ENCODE measurements around the gene CLDN4. TPM values are rescaled to one million over a fixed set of nuclear protein-coding genes. Genes with fewer than 3 reads are reported as not detected.
"Not testable (repeated sequence)": the region's sequence is repeated elsewhere in the genome, so short reads cannot be mapped to it uniquely, and the experiment has no call there.

CLDN4 gene
- total RNA-seq, 1 donor from 2014 or later, result 0.21 TPM

GRCh38 chr7:73844131-73844547 lies 13.3 kb downstream of the CLDN4 start:
- Histone ChIP-seq H3K27me3 (no peaks in the 10 kb centered on the region), H3K4me3 (no peak overlapping the region), H3K9me3 (no peaks in the 10 kb centered on the region), H3K36me3 (no peaks in the 10 kb centered on the region), H3K4me1 (peaks cover 0 to 5% of the 10 kb centered on the region in 2 donors), H3K27ac (no peak overlapping the region)
- DNase-seq (ENCODE audit: low spot score in 2 of 2), result no peak
- no peak for TF ChIP-seq CTCF (IDR thresholded peaks at IDR 0.05)
- intact Hi-C loops (cut with DNase I), result no loop called here

- TF ChIP-seq CTCF (IDR thresholded peaks at IDR 0.05), result no peak
- Histone ChIP-seq H3K4me1 (peaks cover 0 to 5% of the 10 kb centered on the region in 2 donors), H3K27me3 (no peaks in the 10 kb centered on the region), H3K27ac (no peak overlapping the region), H3K36me3 (no peaks in the 10 kb centered on the region), H3K9me3 (no peaks in the 10 kb centered on the region), H3K4me3 (no peak overlapping the region)
- DNase-seq (ENCODE audit: low spot score in 2 of 2), result no peak
- intact Hi-C loops (cut with DNase I), result no loop called here
Observed at GRCh38 chr7:73844848-73845460, 14.2 kb downstream of the CLDN4 start.

- H3K27ac ChIP-seq; H3K4me3 ChIP-seq; H3K9me3 ChIP-seq; H3K4me1 ChIP-seq; H3K36me3 ChIP-seq; intact Hi-C loops (cut with DNase I); H3K27me3 ChIP-seq; DNase-seq (ENCODE audit: low spot score in 2 of 2): not testable (repeated sequence)
Observed at GRCh38 chr7:73845701-73846195, 15.0 kb downstream of the CLDN4 start.

GRCh38 chr7:73847941-73848723 lies 17.3 kb downstream of the CLDN4 start:
- H3K27me3 ChIP-seq, result no peaks in the 10 kb centered on the region
- DNase-seq (ENCODE audit: low spot score in 2 of 2), result no peak
- H3K27ac ChIP-seq, result no peak overlapping the region
- H3K4me3 ChIP-seq, result no peak overlapping the region
- H3K4me1 ChIP-seq, result peaks cover 0 to 11% of the 10 kb centered on the region in 2 donors
- no peaks in the 10 kb centered on the region for H3K36me3 ChIP-seq
- intact Hi-C loops (cut with DNase I), result no loop called here
- no peaks in the 10 kb centered on the region for H3K9me3 ChIP-seq
- TF ChIP-seq CTCF (IDR thresholded peaks at IDR 0.05), result no peak

GRCh38 chr7:73850781-73851207 lies 20.0 kb downstream of the CLDN4 start:
- intact Hi-C loops (cut with DNase I), result loop anchor here (1.0 to 5.0 kb wide), 2 partner anchors 8 to 113 kb away; partner anchors contain the start of genes ABHD11 and METTL27

More at GRCh38 chr7:73850781-73851207, 20.0 kb downstream of the CLDN4 start:
- peak in 1 of 2 donors; percentile 79 for DNase-seq (ENCODE audit: low spot score in 2 of 2)
- Histone ChIP-seq H3K9me3 (no peaks in the 10 kb centered on the region), H3K27ac (peak overlapping the region; percentile 68 to 82), H3K4me1 (peaks cover 0 to 9% of the 10 kb centered on the region in 2 donors), H3K27me3 (no peaks in the 10 kb centered on the region), H3K4me3 (no peak overlapping the region), H3K36me3 (no peaks in the 10 kb centered on the region)
- TF ChIP-seq CTCF (IDR thresholded peaks at IDR 0.05), result no peak

Data from ascending aorta (tissue), 2 donors.